KMS-11 (cell line): ENCODE results near the gene PODNL1.

ENCODE experiments used
- H2AFZ ChIP-seq: fragments of 200-600 bp; sonication (generic); 2 replicates; pipeline ENCODE4 v1.6.1; 2016; ENCODE audit warnings: antibody characterized with exemption, mixed run types, low read depth
- H3K27ac ChIP-seq: fragments of 200-600 bp; sonication (generic); 2 replicates; pipeline ENCODE4 v1.6.1; 2016; ENCODE audit warnings: mild to moderate bottlenecking, mixed run types
- H3K27me3 ChIP-seq: fragments of 200-600 bp; sonication (generic); 2 replicates; pipeline ENCODE4 v1.6.1; 2017; ENCODE audit warnings: mild to moderate bottlenecking, low read depth, mixed run types, moderate library complexity; ENCODE audit not compliant: insufficient read depth
- H3K36me3 ChIP-seq: fragments of 200-600 bp; sonication (generic); 2 replicates; pipeline ENCODE4 v1.6.1; 2017; ENCODE audit warnings: mild to moderate bottlenecking, mixed run types; ENCODE audit not compliant: insufficient read depth
- H3K4me1 ChIP-seq: fragments of 200-600 bp; sonication (generic); 2 replicates; pipeline ENCODE4 v1.6.1; 2016; ENCODE audit warnings: mild to moderate bottlenecking, low read depth, mixed run types; ENCODE audit not compliant: poor library complexity, severe bottlenecking
- H3K4me2 ChIP-seq: fragments of 200-600 bp; sonication (generic); 2 replicates; pipeline ENCODE4 v1.7.0; 2016; ENCODE audit warnings: mild to moderate bottlenecking, mixed run types
- H3K4me3 ChIP-seq: fragments of 200-600 bp; sonication (generic); IDR thresholded peaks from 2 replicates; pipeline ENCODE4 v1.6.1; 2017; ENCODE audit warnings: low read depth, low read length, mixed read lengths; ENCODE audit not compliant: insufficient read depth
- H3K79me2 ChIP-seq: fragments of 200-600 bp; sonication (generic); 2 replicates; pipeline ENCODE4 v1.6.1; 2016; ENCODE audit warnings: low read depth, mixed run types; ENCODE audit not compliant: insufficient read depth
- H3K9ac ChIP-seq: fragments of 200-600 bp; sonication (generic); 2 replicates; pipeline ENCODE4 v1.6.1; 2016; ENCODE audit warnings: mild to moderate bottlenecking, mixed run types
- H4K20me1 ChIP-seq: fragments of 200-600 bp; sonication (generic); 2 replicates; pipeline ENCODE4 v1.6.1; 2016; ENCODE audit warnings: mild to moderate bottlenecking, mixed run types; ENCODE audit not compliant: insufficient read depth
- CTCF ChIP-seq: fragments of 200-600 bp; sonication (generic); conservative IDR thresholded peaks from 2 replicates; pipeline ENCODE4 v1.6.1; 2017; ENCODE audit warnings: low read depth, mild to moderate bottlenecking, antibody characterized with exemption, low read length, moderate library complexity, mixed read lengths

Gene PODNL1

GRCh38 chr19:13909430-13909829 lies 28.8 kb downstream of the PODNL1 start:
- Histone ChIP-seq H3K27ac (no peak overlapping the region), H3K4me2 (no peak overlapping the region), H3K27me3 (no peaks in the 10 kb centered on the region), H3K79me2 (no peaks in the 10 kb centered on the region), H3K36me3 (no peaks in the 10 kb centered on the region), H4K20me1 (no peaks in the 10 kb centered on the region), H3K4me1 (peaks cover 7% of the 10 kb centered on the region), H3K4me3 (no peak overlapping the region), H3K9ac (no peak overlapping the region), H2AFZ (no peak overlapping the region)
- no peak for TF ChIP-seq CTCF

DNA sequence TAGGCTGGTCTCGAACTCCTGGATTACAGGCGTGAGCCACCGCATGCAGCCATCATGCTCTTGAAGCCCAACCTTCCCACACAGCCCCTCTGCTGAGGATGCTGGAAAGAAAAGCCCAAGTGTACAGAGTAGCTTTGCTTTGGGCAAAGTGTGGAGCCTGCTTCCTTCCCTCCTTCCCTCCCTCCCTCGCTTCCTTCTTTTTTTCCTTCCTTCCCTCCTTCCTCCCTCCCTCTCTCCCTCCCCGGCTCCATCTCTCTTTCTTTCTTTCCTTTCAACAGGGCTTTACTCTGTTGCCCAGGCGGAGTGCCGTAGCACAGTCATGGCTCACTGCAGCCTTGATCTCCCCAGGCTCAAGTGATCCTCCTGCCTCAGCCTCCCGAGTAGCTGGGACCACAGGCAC lies 29.5 kb downstream of the PODNL1 start:
- Histone ChIP-seq H3K9ac (no peak overlapping the region), H3K36me3 (no peaks in the 10 kb centered on the region), H3K27me3 (no peaks in the 10 kb centered on the region), H3K4me3 (no peak overlapping the region), H4K20me1 (no peaks in the 10 kb centered on the region), H3K79me2 (no peaks in the 10 kb centered on the region), H2AFZ (no peak overlapping the region), H3K4me1 (peaks cover 7% of the 10 kb centered on the region), H3K27ac (no peak overlapping the region), H3K4me2 (no peak overlapping the region)
- TF ChIP-seq CTCF = no peak

DNA sequence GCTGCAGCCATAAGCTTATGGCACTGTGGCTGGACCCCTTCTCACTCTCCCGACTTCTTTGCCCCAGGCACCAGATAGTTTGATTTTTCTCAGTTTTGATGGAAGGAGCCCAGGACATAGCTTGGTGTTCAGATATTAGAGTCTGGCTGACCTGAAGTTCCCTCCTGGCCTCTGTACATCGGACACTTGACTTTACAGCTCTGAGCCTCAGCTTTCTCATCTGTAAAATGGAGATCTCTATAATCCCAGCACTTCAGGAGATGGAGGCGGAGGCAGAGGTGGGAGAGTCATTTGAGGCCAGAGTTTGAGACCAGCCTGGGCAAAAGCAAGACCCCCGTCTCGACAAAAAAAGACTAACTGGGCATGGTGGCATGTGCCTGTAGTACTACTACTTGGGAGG lies 31.3 kb downstream of the PODNL1 start:
- peak overlapping the region; percentile 67; the same call in 1 of the 2 replicates for H3K9ac ChIP-seq
- no peak for TF ChIP-seq CTCF
- no peaks in the 10 kb centered on the region for H3K79me2 ChIP-seq
- H3K27me3 ChIP-seq = no peaks in the 10 kb centered on the region
- H3K4me3 ChIP-seq = no peak overlapping the region
- peaks cover 7% of the 10 kb centered on the region for H3K4me1 ChIP-seq
- H4K20me1 ChIP-seq = no peaks in the 10 kb centered on the region
- no peak overlapping the region for H3K27ac ChIP-seq
- H2AFZ ChIP-seq = 0 out of 2 replicates have a peak overlapping the region, but pooled peaks have one; percentile 62
- H3K4me2 ChIP-seq = peak overlapping the region; percentile 59
- no peaks in the 10 kb centered on the region for H3K36me3 ChIP-seq

DNA sequence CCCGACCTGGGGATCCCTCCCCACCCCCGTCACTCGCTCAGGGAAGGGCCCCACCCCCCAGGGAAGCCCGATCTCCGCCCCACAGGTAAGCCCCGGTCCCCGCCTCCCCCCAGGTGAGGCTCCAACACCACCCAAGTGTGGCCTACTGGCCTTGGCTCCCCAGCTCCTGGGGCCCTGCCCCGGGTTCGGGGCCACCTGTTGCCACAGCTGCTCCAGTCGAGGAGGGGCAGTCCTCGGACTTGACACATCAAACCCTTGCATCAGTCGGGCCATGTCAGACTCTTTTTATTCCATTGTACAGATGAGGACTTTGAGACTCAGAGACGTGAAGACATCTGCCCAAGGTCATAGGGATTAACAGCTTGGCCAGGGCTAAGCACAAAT lies 31.7 kb downstream of the PODNL1 start:
- TF ChIP-seq CTCF = no peak
- peaks cover 7% of the 10 kb centered on the region for H3K4me1 ChIP-seq
- H3K27ac ChIP-seq = no peak overlapping the region
- peak overlapping the region; percentile 59 for H3K4me2 ChIP-seq
- no peak overlapping the region for H3K4me3 ChIP-seq
- no peaks in the 10 kb centered on the region for H4K20me1 ChIP-seq
- H3K9ac ChIP-seq = peak overlapping the region; percentile 67
- H3K36me3 ChIP-seq = no peaks in the 10 kb centered on the region
- no peaks in the 10 kb centered on the region for H3K27me3 ChIP-seq
- peak overlapping the region; percentile 62 for H2AFZ ChIP-seq
- no peaks in the 10 kb centered on the region for H3K79me2 ChIP-seq
